ENCODE measurements around the gene NFATC2.

DNA sequence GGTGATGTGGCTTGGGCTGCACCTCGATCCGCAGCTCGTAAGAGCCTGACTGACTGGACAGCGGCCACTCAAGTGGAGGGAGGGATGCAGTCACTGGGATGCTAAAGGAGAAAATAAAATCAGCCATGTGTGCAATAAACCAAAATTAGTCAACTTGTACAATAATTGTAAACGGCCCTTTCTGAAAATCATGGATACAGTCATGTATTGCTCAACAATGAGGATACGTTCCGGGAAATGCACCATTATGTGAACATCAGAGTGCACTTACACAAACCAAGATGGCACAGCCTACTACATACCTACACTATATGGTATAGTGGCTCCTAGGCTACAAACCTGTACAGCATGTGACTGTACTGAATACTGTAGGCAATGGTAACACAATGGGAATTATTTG is 25.7 kb downstream of the NFATC2 start:
- no peak for TF ChIP-seq POLR2A (IDR thresholded peaks at IDR 0.05)
- TF ChIP-seq, protein P1, sequence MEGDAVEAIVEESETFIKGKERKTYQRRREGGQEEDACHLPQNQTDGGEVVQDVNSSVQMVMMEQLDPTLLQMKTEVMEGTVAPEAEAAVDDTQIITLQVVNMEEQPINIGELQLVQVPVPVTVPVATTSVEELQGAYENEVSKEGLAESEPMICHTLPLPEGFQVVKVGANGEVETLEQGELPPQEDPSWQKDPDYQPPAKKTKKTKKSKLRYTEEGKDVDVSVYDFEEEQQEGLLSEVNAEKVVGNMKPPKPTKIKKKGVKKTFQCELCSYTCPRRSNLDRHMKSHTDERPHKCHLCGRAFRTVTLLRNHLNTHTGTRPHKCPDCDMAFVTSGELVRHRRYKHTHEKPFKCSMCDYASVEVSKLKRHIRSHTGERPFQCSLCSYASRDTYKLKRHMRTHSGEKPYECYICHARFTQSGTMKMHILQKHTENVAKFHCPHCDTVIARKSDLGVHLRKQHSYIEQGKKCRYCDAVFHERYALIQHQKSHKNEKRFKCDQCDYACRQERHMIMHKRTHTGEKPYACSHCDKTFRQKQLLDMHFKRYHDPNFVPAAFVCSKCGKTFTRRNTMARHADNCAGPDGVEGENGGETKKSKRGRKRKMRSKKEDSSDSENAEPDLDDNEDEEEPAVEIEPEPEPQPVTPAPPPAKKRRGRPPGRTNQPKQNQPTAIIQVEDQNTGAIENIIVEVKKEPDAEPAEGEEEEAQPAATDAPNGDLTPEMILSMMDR (IDR thresholded peaks at IDR 0.05): no peak
